HG03460 (cell line): ENCODE data around the gene SHQ1.
A peak's percentile ranks its signal among the peaks of the same experiment; 100 is the strongest.

Experiments
- ATAC-seq: cut with Tn5 transposase; IDR thresholded peaks from one replicate; pipeline ENCODE4 v1.9.1; 2021; ENCODE audit not compliant: unreplicated experiment

SHQ1 gene

GRCh38 chr3:72855001-72855400 lies 6.8 kb upstream of the SHQ1 start:
- no peak for ATAC-seq

- peak; percentile 44 for ATAC-seq
Observed at GRCh38 chr3:72848703-72849081, 447 bp upstream of the SHQ1 start.

- no peak for ATAC-seq
Observed at GRCh38 chr3:72847282-72847681, 963 bp downstream of the SHQ1 start.

GRCh38 chr3:72846166-72846565 lies 2.1 kb downstream of the SHQ1 start:
- no peak for ATAC-seq

GRCh38 chr3:72844436-72844993 lies 3.7 kb downstream of the SHQ1 start:
- no peak for ATAC-seq

GRCh38 chr3:72839057-72839456 lies 9.2 kb downstream of the SHQ1 start:
- no peak for ATAC-seq

GRCh38 chr3:72836923-72837322 lies 11.3 kb downstream of the SHQ1 start:
- no peak for ATAC-seq

GRCh38 chr3:72836416-72836815 lies 11.8 kb downstream of the SHQ1 start:
- ATAC-seq = no peak

- ATAC-seq = no peak
Observed at GRCh38 chr3:72830452-72831223, 17.6 kb downstream of the SHQ1 start.

GRCh38 chr3:72829701-72830100 lies 18.5 kb downstream of the SHQ1 start:
- no peak for ATAC-seq

- ATAC-seq = peak; percentile 34
Observed at GRCh38 chr3:72821161-72821781, 27.0 kb downstream of the SHQ1 start.

- no peak for ATAC-seq
Observed at GRCh38 chr3:72820415-72820814, 27.8 kb downstream of the SHQ1 start.

- ATAC-seq = no peak
Observed at GRCh38 chr3:72818905-72819304, 29.3 kb downstream of the SHQ1 start.

- ATAC-seq = no peak
Observed at GRCh38 chr3:72818092-72818773, 30.0 kb downstream of the SHQ1 start.

- ATAC-seq = peak; percentile 58
Observed at GRCh38 chr3:72816862-72817355, 31.3 kb downstream of the SHQ1 start.

GRCh38 chr3:72814308-72814707 lies 33.9 kb downstream of the SHQ1 start:
- no peak for ATAC-seq

GRCh38 chr3:72812201-72812600 lies 36.0 kb downstream of the SHQ1 start:
- no peak for ATAC-seq

- ATAC-seq = no peak
Observed at GRCh38 chr3:72811571-72811970, 36.7 kb downstream of the SHQ1 start.

GRCh38 chr3:72810659-72811434 lies 37.4 kb downstream of the SHQ1 start:
- ATAC-seq = no peak

GRCh38 chr3:72810063-72810462 lies 38.2 kb downstream of the SHQ1 start:
- ATAC-seq = no peak

- no peak for ATAC-seq
Observed at GRCh38 chr3:72804361-72804760, 43.9 kb downstream of the SHQ1 start.
